ENCODE measurements around the gene LCN10.

GRCh38 chr9:136697821-136698526 is 44.8 kb downstream of the LCN10 start:
- TF ChIP-seq ZNF703 (CRISPR knock-in tag; IDR thresholded peaks at IDR 0.05; ENCODE audit: borderline replicate concordance) (0 out of 2 replicates have a peak, but pooled peaks have one; percentile 39), ZBTB7A (CRISPR knock-in tag; IDR thresholded peaks at IDR 0.05) (no peak), HOXD1 (CRISPR knock-in tag; IDR thresholded peaks at IDR 0.05) (no peak), ONECUT2 (CRISPR knock-in tag; IDR thresholded peaks at IDR 0.05) (peak; percentile 72; the same call in 1 of the 2 replicates), POLR2A (IDR thresholded peaks at IDR 0.05; ENCODE audit: insufficient read depth in 1 of 2, low read depth in 2 of 2, low read length in 2 of 2) (no peak; a peak in 1 of 4 replicates), ZC3H4 (CRISPR knock-in tag; IDR thresholded peaks at IDR 0.05; ENCODE audit: borderline replicate concordance) (no peak), SMC3 (IDR thresholded peaks at IDR 0.05; ENCODE audit: low read length) (no peak), NFIC (IDR thresholded peaks at IDR 0.05; ENCODE audit: low read length) (0 out of 2 replicates have a peak, but pooled peaks have one; percentile 34), SOX5 (CRISPR knock-in tag; IDR thresholded peaks at IDR 0.05; ENCODE audit: borderline replicate concordance) (peak; percentile 71; the same call in 1 of the 2 replicates), JUNB (CRISPR knock-in tag; IDR thresholded peaks at IDR 0.05; ENCODE audit: borderline replicate concordance) (no peak)
- TF ChIP-seq, protein P1, sequence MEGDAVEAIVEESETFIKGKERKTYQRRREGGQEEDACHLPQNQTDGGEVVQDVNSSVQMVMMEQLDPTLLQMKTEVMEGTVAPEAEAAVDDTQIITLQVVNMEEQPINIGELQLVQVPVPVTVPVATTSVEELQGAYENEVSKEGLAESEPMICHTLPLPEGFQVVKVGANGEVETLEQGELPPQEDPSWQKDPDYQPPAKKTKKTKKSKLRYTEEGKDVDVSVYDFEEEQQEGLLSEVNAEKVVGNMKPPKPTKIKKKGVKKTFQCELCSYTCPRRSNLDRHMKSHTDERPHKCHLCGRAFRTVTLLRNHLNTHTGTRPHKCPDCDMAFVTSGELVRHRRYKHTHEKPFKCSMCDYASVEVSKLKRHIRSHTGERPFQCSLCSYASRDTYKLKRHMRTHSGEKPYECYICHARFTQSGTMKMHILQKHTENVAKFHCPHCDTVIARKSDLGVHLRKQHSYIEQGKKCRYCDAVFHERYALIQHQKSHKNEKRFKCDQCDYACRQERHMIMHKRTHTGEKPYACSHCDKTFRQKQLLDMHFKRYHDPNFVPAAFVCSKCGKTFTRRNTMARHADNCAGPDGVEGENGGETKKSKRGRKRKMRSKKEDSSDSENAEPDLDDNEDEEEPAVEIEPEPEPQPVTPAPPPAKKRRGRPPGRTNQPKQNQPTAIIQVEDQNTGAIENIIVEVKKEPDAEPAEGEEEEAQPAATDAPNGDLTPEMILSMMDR (CRISPR knock-in tag; IDR thresholded peaks at IDR 0.05) = no peak
